ENCODE results near the gene PLCL1.

The PLCL1 gene

GRCh38 chr2:197943731-197944130 is 139.3 kb downstream of the PLCL1 start:
- no peak overlapping the region for H3K4me3 ChIP-seq (ENCODE audit: low read depth in 1 of 5, low read length in 5 of 5)
- H3K9ac ChIP-seq (ENCODE audit: low read length in 5 of 5): no peak overlapping the region
- H3K27ac ChIP-seq (ENCODE audit: low read depth, low read length): no peak overlapping the region
- peaks cover 0 to 8% (median 0%) of the 10 kb centered on the region in 5 donors for H3K4me1 ChIP-seq (ENCODE audit: control insufficient read depth in 5 of 5, insufficient read depth in 5 of 5, low read length in 5 of 5)
- H3K9me3 ChIP-seq (ENCODE audit: control insufficient read depth in 5 of 5, low read length in 5 of 5): peaks cover 0 to 2% (median 0%) of the 10 kb centered on the region in 5 donors
- H3K27me3 ChIP-seq (ENCODE audit: control insufficient read depth in 5 of 5, insufficient read depth in 4 of 5, low read length in 5 of 5): no peaks in the 10 kb centered on the region
- H3K36me3 ChIP-seq (ENCODE audit: control insufficient read depth in 5 of 5, insufficient read depth in 5 of 5, low read length in 5 of 5): no peaks in the 10 kb centered on the region

DNA sequence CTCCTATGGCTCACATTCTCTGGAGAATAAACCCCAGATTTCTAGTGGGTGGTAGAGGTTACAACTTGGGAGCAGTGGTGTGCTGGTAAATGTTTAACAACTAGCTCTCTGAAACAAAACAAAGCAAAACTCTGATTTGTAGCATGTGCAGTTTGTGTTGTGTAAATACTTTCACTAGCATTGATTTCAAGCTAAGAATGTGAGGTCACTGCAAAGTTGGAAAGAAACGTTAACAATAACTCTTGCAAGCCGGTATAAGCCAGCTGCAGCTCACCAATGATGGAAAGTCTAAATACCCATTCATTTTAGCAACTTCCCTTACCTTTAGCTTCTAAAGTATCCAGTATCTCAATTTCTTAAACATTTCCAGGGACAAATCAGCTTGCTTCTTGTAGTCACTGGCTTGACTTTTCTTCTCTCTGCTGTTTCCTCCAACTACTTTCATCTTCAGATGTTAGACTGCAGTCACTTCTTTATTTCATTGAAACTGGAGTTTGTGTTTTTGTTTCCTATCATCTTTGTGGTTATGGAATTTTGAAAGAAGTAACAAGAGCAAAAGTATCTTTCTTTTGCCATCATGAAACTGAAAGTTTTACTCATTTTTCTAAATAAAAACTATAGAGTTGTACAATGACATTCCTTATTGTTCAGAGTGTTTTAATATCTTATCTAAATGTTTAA is 140.2 kb downstream of the PLCL1 start:
- Histone ChIP-seq H3K9ac (ENCODE audit: low read length in 5 of 5) (no peak overlapping the region), H3K36me3 (ENCODE audit: control insufficient read depth in 5 of 5, insufficient read depth in 5 of 5, low read length in 5 of 5) (no peaks in the 10 kb centered on the region), H3K27me3 (ENCODE audit: control insufficient read depth in 5 of 5, insufficient read depth in 4 of 5, low read length in 5 of 5) (no peaks in the 10 kb centered on the region), H3K4me1 (ENCODE audit: control insufficient read depth in 5 of 5, insufficient read depth in 5 of 5, low read length in 5 of 5) (peaks cover 0 to 8% (median 0%) of the 10 kb centered on the region in 5 donors), H3K9me3 (ENCODE audit: control insufficient read depth in 5 of 5, low read length in 5 of 5) (peaks cover 0 to 2% (median 0%) of the 10 kb centered on the region in 5 donors), H3K4me3 (ENCODE audit: low read depth in 1 of 5, low read length in 5 of 5) (no peak overlapping the region), H3K27ac (ENCODE audit: low read depth, low read length) (no peak overlapping the region)

DNA sequence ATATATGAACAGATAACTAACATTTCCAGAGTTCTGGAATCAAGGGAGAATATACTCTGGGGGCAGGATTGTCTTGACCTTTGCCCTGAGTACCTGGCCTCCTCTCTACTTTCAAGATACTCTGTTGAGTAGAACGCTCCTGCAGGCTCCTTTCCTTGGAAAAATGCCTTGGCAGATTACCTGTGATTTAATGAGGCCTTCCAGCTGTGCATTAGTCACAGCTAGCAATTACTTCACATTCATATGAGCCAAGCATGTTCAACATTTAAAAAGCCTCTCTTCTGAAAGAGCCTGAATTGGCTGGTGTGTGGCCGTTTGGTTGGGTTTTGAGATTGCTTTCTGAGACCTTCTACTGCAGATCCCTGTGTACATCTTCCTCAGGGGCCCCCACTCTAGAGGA is 142.2 kb downstream of the PLCL1 start:
- no peak overlapping the region for H3K27ac ChIP-seq (ENCODE audit: low read depth, low read length)
- H3K4me1 ChIP-seq (ENCODE audit: control insufficient read depth in 5 of 5, insufficient read depth in 5 of 5, low read length in 5 of 5): peaks cover 0 to 16% (median 7%) of the 10 kb centered on the region in 5 donors
- H3K9ac ChIP-seq (ENCODE audit: low read length in 5 of 5): no peak overlapping the region
- H3K27me3 ChIP-seq (ENCODE audit: control insufficient read depth in 5 of 5, insufficient read depth in 4 of 5, low read length in 5 of 5): no peaks in the 10 kb centered on the region
- H3K36me3 ChIP-seq (ENCODE audit: control insufficient read depth in 5 of 5, insufficient read depth in 5 of 5, low read length in 5 of 5): no peaks in the 10 kb centered on the region
- H3K9me3 ChIP-seq (ENCODE audit: control insufficient read depth in 5 of 5, low read length in 5 of 5): peaks cover 0 to 2% (median 0%) of the 10 kb centered on the region in 5 donors
- no peak overlapping the region for H3K4me3 ChIP-seq (ENCODE audit: low read depth in 1 of 5, low read length in 5 of 5)

DNA sequence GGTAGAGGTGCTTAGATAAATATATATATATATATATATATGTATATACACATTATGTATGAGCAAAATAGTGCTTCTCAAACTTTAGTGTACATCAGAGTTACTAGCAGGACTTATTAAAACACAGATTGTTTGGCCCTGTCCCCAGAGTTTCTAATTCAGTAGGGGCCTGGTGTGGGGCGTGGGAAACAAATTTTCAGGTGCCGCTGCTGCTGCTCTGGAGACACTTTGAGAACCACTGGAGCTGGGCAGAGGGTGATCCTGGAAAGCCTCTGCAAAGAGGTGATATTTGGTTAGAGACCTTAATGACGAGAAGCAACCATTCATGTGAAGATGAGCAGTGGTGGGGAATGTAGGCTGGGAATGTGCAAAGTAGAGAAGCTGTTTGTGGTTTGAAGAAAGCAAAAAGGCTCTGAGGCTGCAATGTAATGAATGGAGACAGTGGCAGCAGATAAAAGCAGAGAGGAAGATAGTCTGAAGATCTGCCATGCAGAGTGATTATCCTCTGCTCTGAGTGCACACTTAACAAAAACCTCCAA is 142.9 kb downstream of the PLCL1 start:
- no peaks in the 10 kb centered on the region for H3K36me3 ChIP-seq (ENCODE audit: control insufficient read depth in 5 of 5, insufficient read depth in 5 of 5, low read length in 5 of 5)
- H3K4me3 ChIP-seq (ENCODE audit: low read depth in 1 of 5, low read length in 5 of 5): no peak overlapping the region
- H3K27me3 ChIP-seq (ENCODE audit: control insufficient read depth in 5 of 5, insufficient read depth in 4 of 5, low read length in 5 of 5): no peaks in the 10 kb centered on the region
- H3K9ac ChIP-seq (ENCODE audit: low read length in 5 of 5): no peak overlapping the region
- H3K9me3 ChIP-seq (ENCODE audit: control insufficient read depth in 5 of 5, low read length in 5 of 5): peaks cover 0 to 2% (median 0%) of the 10 kb centered on the region in 5 donors
- no peak overlapping the region for H3K27ac ChIP-seq (ENCODE audit: low read depth, low read length)
- H3K4me1 ChIP-seq (ENCODE audit: control insufficient read depth in 5 of 5, insufficient read depth in 5 of 5, low read length in 5 of 5): peaks cover 0 to 16% (median 7%) of the 10 kb centered on the region in 5 donors

DNA sequence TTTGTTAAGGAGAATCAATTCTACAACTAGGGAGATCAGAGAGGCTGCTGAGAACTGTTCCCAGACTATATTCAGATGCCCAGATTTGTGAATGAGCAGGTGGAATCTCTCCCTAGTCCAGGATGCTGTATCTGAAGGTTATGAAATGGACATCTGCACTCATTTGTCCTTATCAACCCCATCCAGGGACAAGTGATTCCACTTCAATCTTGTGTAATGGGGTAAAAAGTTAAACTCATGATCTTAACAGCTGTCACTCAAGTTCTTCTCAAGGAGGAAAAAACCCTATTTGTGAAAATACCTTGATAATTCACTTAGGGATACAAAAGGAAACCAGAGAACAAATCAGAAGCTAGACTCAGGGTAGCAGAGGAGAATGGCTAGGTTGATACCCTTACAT is 144.8 kb downstream of the PLCL1 start:
- Histone ChIP-seq H3K9ac (ENCODE audit: low read length in 5 of 5) (no peak overlapping the region), H3K4me1 (ENCODE audit: control insufficient read depth in 5 of 5, insufficient read depth in 5 of 5, low read length in 5 of 5) (peaks cover 0 to 16% (median 7%) of the 10 kb centered on the region in 5 donors), H3K9me3 (ENCODE audit: control insufficient read depth in 5 of 5, low read length in 5 of 5) (no peaks in the 10 kb centered on the region), H3K36me3 (ENCODE audit: control insufficient read depth in 5 of 5, insufficient read depth in 5 of 5, low read length in 5 of 5) (no peaks in the 10 kb centered on the region), H3K4me3 (ENCODE audit: low read depth in 1 of 5, low read length in 5 of 5) (no peak overlapping the region), H3K27me3 (ENCODE audit: control insufficient read depth in 5 of 5, insufficient read depth in 4 of 5, low read length in 5 of 5) (no peaks in the 10 kb centered on the region), H3K27ac (ENCODE audit: low read depth, low read length) (no peak overlapping the region)

DNA sequence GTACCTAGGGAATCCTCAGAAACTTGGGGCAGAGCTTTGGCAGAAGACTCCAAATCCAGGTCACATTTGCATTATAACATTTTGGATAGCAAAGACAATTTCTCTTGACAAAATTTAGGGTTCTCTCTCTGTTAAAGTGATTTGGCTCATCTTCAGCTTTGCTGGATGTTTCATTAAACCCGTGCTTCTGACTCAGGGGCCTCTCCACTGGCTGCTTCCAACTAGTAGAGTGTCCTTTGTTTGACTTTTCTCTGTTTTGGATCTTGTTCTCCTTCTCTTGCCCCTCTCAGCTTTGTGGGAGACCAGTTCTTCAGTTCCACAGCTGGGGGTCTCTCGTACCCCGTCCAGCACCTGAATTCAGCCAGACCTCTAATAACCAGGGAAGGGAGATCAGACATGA is 145.6 kb downstream of the PLCL1 start:
- Histone ChIP-seq H3K27me3 (ENCODE audit: control insufficient read depth in 5 of 5, insufficient read depth in 4 of 5, low read length in 5 of 5) (no peaks in the 10 kb centered on the region), H3K27ac (ENCODE audit: low read depth, low read length) (no peak overlapping the region), H3K36me3 (ENCODE audit: control insufficient read depth in 5 of 5, insufficient read depth in 5 of 5, low read length in 5 of 5) (no peaks in the 10 kb centered on the region), H3K9ac (ENCODE audit: low read length in 5 of 5) (no peak overlapping the region), H3K4me1 (ENCODE audit: control insufficient read depth in 5 of 5, insufficient read depth in 5 of 5, low read length in 5 of 5) (peaks cover 0 to 16% (median 7%) of the 10 kb centered on the region in 5 donors), H3K4me3 (ENCODE audit: low read depth in 1 of 5, low read length in 5 of 5) (no peak overlapping the region), H3K9me3 (ENCODE audit: control insufficient read depth in 5 of 5, low read length in 5 of 5) (no peaks in the 10 kb centered on the region)

DNA sequence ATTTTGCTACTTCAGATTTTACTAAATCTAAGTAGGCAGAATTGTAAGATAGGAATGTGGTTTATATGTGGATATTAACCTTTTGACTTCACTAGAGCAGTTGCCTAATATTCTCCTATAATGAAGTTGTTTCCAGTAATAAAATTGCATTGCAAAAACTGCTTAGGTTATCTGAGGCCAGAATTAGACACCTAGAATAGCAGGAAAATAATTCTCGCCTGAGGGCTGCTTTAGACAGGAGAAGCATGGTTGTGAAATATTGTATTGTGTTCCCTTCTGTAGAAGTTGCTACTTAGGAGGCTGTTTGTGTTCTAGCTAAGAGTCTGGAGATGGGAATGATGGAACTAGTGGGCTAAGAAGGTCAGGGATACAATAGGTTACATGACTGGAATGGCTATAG is 146.3 kb downstream of the PLCL1 start:
- Histone ChIP-seq H3K9ac (ENCODE audit: low read length in 5 of 5) (no peak overlapping the region), H3K27me3 (ENCODE audit: control insufficient read depth in 5 of 5, insufficient read depth in 4 of 5, low read length in 5 of 5) (no peaks in the 10 kb centered on the region), H3K27ac (ENCODE audit: low read depth, low read length) (no peak overlapping the region), H3K4me1 (ENCODE audit: control insufficient read depth in 5 of 5, insufficient read depth in 5 of 5, low read length in 5 of 5) (peaks cover 0 to 16% (median 7%) of the 10 kb centered on the region in 5 donors), H3K9me3 (ENCODE audit: control insufficient read depth in 5 of 5, low read length in 5 of 5) (no peaks in the 10 kb centered on the region), H3K4me3 (ENCODE audit: low read depth in 1 of 5, low read length in 5 of 5) (no peak overlapping the region), H3K36me3 (ENCODE audit: control insufficient read depth in 5 of 5, insufficient read depth in 5 of 5, low read length in 5 of 5) (no peaks in the 10 kb centered on the region)

DNA sequence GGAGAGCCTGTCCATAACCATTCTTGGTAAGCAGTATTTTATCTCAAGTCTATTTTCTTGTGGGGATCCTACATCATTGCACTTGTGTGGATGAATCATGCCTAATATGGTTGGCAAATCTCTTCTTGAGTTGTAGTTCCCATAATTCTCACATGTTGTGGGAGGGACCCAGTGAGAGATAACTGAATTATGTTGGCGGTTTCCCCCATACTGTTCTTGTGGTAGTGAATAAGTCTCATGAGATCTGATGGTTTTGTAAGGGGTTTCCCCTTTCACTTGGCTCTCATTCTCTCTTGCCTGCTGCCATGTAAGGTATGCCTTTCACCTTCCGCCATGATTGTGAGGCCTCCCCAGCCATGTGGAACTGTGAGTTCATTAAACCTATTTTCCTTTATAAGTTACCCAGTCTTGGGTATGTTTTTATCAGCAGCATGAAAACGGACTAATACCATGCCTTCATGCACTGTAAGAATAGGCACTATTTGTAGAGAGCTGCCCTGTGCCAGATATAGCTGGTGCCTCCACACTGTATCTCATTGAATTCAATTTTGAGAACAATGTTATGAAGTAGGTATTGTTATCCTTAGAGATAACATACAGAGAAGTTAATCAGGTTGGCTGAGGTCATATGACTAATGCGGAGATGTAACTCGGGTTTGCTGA is 148.3 kb downstream of the PLCL1 start:
- Histone ChIP-seq H3K9me3 (ENCODE audit: control insufficient read depth in 5 of 5, low read length in 5 of 5) (no peaks in the 10 kb centered on the region), H3K27ac (ENCODE audit: low read depth, low read length) (no peak overlapping the region), H3K4me3 (ENCODE audit: low read depth in 1 of 5, low read length in 5 of 5) (no peak overlapping the region), H3K9ac (ENCODE audit: low read length in 5 of 5) (no peak overlapping the region), H3K27me3 (ENCODE audit: control insufficient read depth in 5 of 5, insufficient read depth in 4 of 5, low read length in 5 of 5) (no peaks in the 10 kb centered on the region), H3K4me1 (ENCODE audit: control insufficient read depth in 5 of 5, insufficient read depth in 5 of 5, low read length in 5 of 5) (peaks cover 0 to 16% (median 7%) of the 10 kb centered on the region in 5 donors), H3K36me3 (ENCODE audit: control insufficient read depth in 5 of 5, insufficient read depth in 5 of 5, low read length in 5 of 5) (no peaks in the 10 kb centered on the region)

- H3K4me1 ChIP-seq (ENCODE audit: control insufficient read depth in 5 of 5, insufficient read depth in 5 of 5, low read length in 5 of 5): peaks cover 0 to 19% (median 7%) of the 10 kb centered on the region in 5 donors
- no peaks in the 10 kb centered on the region for H3K36me3 ChIP-seq (ENCODE audit: control insufficient read depth in 5 of 5, insufficient read depth in 5 of 5, low read length in 5 of 5)
- H3K27ac ChIP-seq (ENCODE audit: low read depth, low read length): no peak overlapping the region
- no peak overlapping the region for H3K9ac ChIP-seq (ENCODE audit: low read length in 5 of 5)
- H3K9me3 ChIP-seq (ENCODE audit: control insufficient read depth in 5 of 5, low read length in 5 of 5): no peaks in the 10 kb centered on the region
- H3K27me3 ChIP-seq (ENCODE audit: control insufficient read depth in 5 of 5, insufficient read depth in 4 of 5, low read length in 5 of 5): no peaks in the 10 kb centered on the region
- H3K4me3 ChIP-seq (ENCODE audit: low read depth in 1 of 5, low read length in 5 of 5): no peak overlapping the region
Observed at GRCh38 chr2:197954328-197954727, 149.9 kb downstream of the PLCL1 start.

- Histone ChIP-seq H3K27ac (ENCODE audit: low read depth, low read length) (no peak overlapping the region), H3K4me1 (ENCODE audit: control insufficient read depth in 5 of 5, insufficient read depth in 5 of 5, low read length in 5 of 5) (peaks cover 0 to 6% (median 3%) of the 10 kb centered on the region in 5 donors), H3K9me3 (ENCODE audit: control insufficient read depth in 5 of 5, low read length in 5 of 5) (no peaks in the 10 kb centered on the region), H3K9ac (ENCODE audit: low read length in 5 of 5) (no peak overlapping the region), H3K27me3 (ENCODE audit: control insufficient read depth in 5 of 5, insufficient read depth in 4 of 5, low read length in 5 of 5) (no peaks in the 10 kb centered on the region), H3K4me3 (ENCODE audit: low read depth in 1 of 5, low read length in 5 of 5) (no peak overlapping the region), H3K36me3 (ENCODE audit: control insufficient read depth in 5 of 5, insufficient read depth in 5 of 5, low read length in 5 of 5) (no peaks in the 10 kb centered on the region)
Observed at GRCh38 chr2:197958592-197959150, 154.3 kb downstream of the PLCL1 start.

All from subcutaneous abdominal adipose tissue (tissue), 5 donors.